Measurements from ENCODE around the gene PCDHA4. TPM values are rescaled to one million over a fixed set of nuclear protein-coding genes. Genes with fewer than 3 reads are reported as not detected.
A peak's percentile ranks its signal among the peaks of the same experiment; 100 is the strongest.

Gene PCDHA4
- total and polyA plus RNA-seq, 2 of the 8 experiments (the other 6 are each of a cell fraction or from before 2014, with no cell fraction given) = 3.7 to 5.7 TPM

DNA sequence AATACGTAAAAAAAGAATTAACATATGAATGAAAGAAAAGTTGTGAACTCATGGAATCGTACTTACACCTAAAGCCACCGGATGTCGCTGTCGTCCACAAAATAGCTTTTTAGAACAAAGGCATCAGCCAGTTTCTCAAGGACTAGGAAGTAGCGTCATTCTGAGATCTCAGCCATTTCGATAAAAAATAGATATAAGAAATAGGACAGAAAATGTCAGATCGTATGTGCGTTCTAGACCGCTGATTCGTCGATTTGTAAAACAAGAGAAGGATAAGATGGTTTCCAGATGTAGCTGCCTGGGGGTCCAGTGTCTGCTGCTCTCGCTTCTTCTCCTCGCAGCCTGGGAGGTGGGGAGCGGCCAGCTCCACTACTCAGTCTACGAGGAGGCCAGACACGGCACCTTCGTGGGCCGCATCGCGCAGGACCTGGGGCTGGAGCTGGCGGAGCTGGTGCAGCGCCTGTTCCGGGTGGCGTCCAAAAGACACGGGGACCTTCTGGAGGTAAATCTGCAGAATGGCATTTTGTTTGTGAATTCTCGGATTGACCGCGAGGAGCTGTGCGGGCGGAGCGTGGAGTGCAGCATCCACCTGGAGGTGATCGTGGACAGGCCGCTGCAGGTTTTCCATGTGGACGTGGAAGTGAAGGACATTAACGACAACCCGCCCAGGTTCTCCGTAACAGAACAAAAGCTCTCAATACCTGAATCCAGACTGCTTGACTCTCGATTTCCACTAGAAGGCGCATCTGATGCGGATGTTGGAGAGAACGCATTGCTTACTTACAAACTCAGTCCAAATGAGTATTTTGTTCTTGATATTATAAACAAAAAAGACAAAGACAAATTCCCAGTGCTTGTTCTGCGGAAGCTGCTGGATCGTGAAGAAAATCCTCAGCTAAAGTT, 49.2 kb downstream of the PCDHA4 start, which contains the start of gene PCDHA10 (continued):
- no peak for TF ChIP-seq RNF2 (IDR thresholded peaks at IDR 0.05; ENCODE audit: borderline replicate concordance, low read depth, low read length, missing control alignments, poor library complexity, severe bottlenecking)
- peak; percentile 45 to 57; a peak in 3 of 4 replicates for TF ChIP-seq RAD21 (IDR thresholded peaks at IDR 0.05 in 1 of 2, conservative IDR thresholded peaks at IDR 0.05 in 1 of 2; ENCODE audit: low read depth in 2 of 2, low read length in 2 of 2)
- TF ChIP-seq SIN3A (conservative IDR thresholded peaks at IDR 0.05 in 1 of 2, IDR thresholded peaks at IDR 0.05 in 1 of 2; ENCODE audit: low read depth in 1 of 2, low read length in 2 of 2) = peak in 1 of 2 experiments; percentile 47; a peak in 1 of 4 replicates
- no peak for TF ChIP-seq FOSL1 (IDR thresholded peaks at IDR 0.05; ENCODE audit: insufficient read depth, low read depth, low read length)
- no peak for TF ChIP-seq SRF (IDR thresholded peaks at IDR 0.05; ENCODE audit: low read depth, low read length)
- TF ChIP-seq, protein P1, sequence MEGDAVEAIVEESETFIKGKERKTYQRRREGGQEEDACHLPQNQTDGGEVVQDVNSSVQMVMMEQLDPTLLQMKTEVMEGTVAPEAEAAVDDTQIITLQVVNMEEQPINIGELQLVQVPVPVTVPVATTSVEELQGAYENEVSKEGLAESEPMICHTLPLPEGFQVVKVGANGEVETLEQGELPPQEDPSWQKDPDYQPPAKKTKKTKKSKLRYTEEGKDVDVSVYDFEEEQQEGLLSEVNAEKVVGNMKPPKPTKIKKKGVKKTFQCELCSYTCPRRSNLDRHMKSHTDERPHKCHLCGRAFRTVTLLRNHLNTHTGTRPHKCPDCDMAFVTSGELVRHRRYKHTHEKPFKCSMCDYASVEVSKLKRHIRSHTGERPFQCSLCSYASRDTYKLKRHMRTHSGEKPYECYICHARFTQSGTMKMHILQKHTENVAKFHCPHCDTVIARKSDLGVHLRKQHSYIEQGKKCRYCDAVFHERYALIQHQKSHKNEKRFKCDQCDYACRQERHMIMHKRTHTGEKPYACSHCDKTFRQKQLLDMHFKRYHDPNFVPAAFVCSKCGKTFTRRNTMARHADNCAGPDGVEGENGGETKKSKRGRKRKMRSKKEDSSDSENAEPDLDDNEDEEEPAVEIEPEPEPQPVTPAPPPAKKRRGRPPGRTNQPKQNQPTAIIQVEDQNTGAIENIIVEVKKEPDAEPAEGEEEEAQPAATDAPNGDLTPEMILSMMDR (IDR thresholded peaks at IDR 0.05; ENCODE audit: control extremely low read depth in 1 of 3, insufficient read depth in 1 of 3, low read depth in 1 of 3, low read length in 3 of 3) = peak in 2 of 3 experiments; percentile 40 to 47; a peak in 3 of 4 replicates
- TF ChIP-seq KDM5A (IDR thresholded peaks at IDR 0.05; ENCODE audit: low read length) = no peak
- TF ChIP-seq KDM1A (IDR thresholded peaks at IDR 0.05; ENCODE audit: borderline replicate concordance, low read length) = no peak
- TF ChIP-seq SUZ12 (IDR thresholded peaks at IDR 0.05; ENCODE audit: low read length) = no peak
- no peak for TF ChIP-seq SP1 (IDR thresholded peaks at IDR 0.05; ENCODE audit: low read depth, low read length)
- 0 out of 2 replicates have a peak, but pooled peaks have one; percentile 9 for TF ChIP-seq TAF1 (IDR thresholded peaks at IDR 0.05; ENCODE audit: low read depth, low read length)
- TF ChIP-seq RFX5 (IDR thresholded peaks at IDR 0.05; ENCODE audit: borderline replicate concordance, low read depth, low read length) = no peak
- no peak for TF ChIP-seq TCF12 (IDR thresholded peaks at IDR 0.05; ENCODE audit: low read depth, low read length)
- peak; percentile 44; the same call in 1 of the 2 replicates for TF ChIP-seq POLR2AphosphoS5 (IDR thresholded peaks at IDR 0.05; ENCODE audit: low read depth, low read length)
